K562 (cell line): ENCODE data around the gene NUDT1. TPM values are rescaled to one million over a fixed set of nuclear protein-coding genes. Genes with fewer than 3 reads are reported as not detected.
A peak's percentile ranks its signal among the peaks of the same experiment; 100 is the strongest.

Source experiments
- CBX5 ChIP-seq: IDR thresholded peaks from 2 replicates; pipeline ENCODE4 v1.6.1; 2014; ENCODE audit warnings: low read depth, borderline replicate concordance
- CEBPB ChIP-seq: fragments of 450-650 bp; IDR thresholded peaks from 2 replicates; pipeline ENCODE4 v1.6.1; 2016; ENCODE audit warnings: missing genetic modification characterization, missing compliant biosample characterization
- CREB1 ChIP-seq, 2 experiments: sonication (generic) in 1 of 2; formaldehyde crosslinking in 1 of 2; IDR thresholded peaks; 2 replicates each; pipeline versions ENCODE4 v1.6.1 to v1.8.0; 2012 to 2022; ENCODE audit warnings: inconsistent platforms in 1 of 2, mild to moderate bottlenecking in 1 of 2, missing genetic modification reagents in 1 of 2, moderate library complexity in 1 of 2
- CSDE1 ChIP-seq, 2 experiments: fragments of 450-650 bp; IDR thresholded peaks; 2 replicates each; pipeline ENCODE4 v1.6.1; 2016; ENCODE audit warnings: mild to moderate bottlenecking in 1 of 2
- FOSL1 ChIP-seq: fragments of 200-800 bp; sonication (Bioruptor generic); conservative IDR thresholded peaks from 2 replicates; pipeline ENCODE4 v1.6.1; 2016; ENCODE audit warnings: missing genetic modification characterization, missing compliant biosample characterization
- HDGF ChIP-seq: fragments of 450-650 bp; IDR thresholded peaks from 2 replicates; pipeline ENCODE4 v1.6.1; 2016
- KDM4B ChIP-seq, 2 experiments: fragments of 450-650 bp in 1 of 2; sonication (generic) in 1 of 2; IDR thresholded peaks; 2 replicates each; pipeline ENCODE4 v1.6.1; 2016 to 2017; ENCODE audit warnings: borderline replicate concordance in 2 of 2, antibody characterized with exemption in 1 of 2, low read depth in 1 of 2, mild to moderate bottlenecking in 1 of 2
- MYBL2 ChIP-seq, 2 experiments: fragments of 450-650 bp in 1 of 2; sonication (generic) in 1 of 2; formaldehyde crosslinking in 1 of 2; IDR thresholded peaks; 2 replicates each; pipeline versions ENCODE4 v1.6.1 to v1.8.1; 2017 to 2022; ENCODE audit warnings: borderline replicate concordance in 1 of 2, inconsistent platforms in 1 of 2, low read depth in 1 of 2, mild to moderate bottlenecking in 1 of 2, missing genetic modification reagents in 1 of 2, moderate library complexity in 1 of 2
- OTX1 ChIP-seq: fragments of 450-650 bp; formaldehyde crosslinking; IDR thresholded peaks from 2 replicates; pipeline ENCODE4 v1.4.0; 2022; ENCODE audit warnings: mild to moderate bottlenecking
- polyA plus RNA-seq, 8 experiments: library from polyadenylated mRNA; depleted of rRNA in 4 of 8; stranded (reverse) in 5 of 8; unstranded in 3 of 8; fragments of >200 nt; fragmentation: Nextera tagmentation in 2 of 8; fragmentation: Illumina TruSeq in 1 of 8; extraction: Ambion mirVana in 2 of 8; extraction: Trizol in 1 of 8; gene quantifications; 2 replicates each; pipeline versions ENCODE4 v1.2.1 to v1.2.3, GENCODE V29; 2011 to 2014; ENCODE audit warnings: inconsistent platforms in 1 of 8, missing spikeins in 1 of 8
- total RNA-seq, 7 experiments: library from RNA; depleted of rRNA in 6 of 7; stranded (reverse); fragments of >200 nt in 6 of 7; fragmentation: Illumina TruSeq in 2 of 7; extraction: Trizol in 2 of 7; gene quantifications; 2 replicates each; pipeline versions ENCODE4 v1.2.1 to v1.2.3, GENCODE V29; 2011 to 2021; ENCODE audit warnings: low replicate concordance in 1 of 7
- TF ChIP-seq, protein P1 (sequence below): fragments of 250-450 bp; sonication (Bioruptor Pico); IDR thresholded peaks from 2 replicates; pipeline ENCODE4 v1.8.0; 2021; ENCODE audit warnings: borderline replicate concordance, mild to moderate bottlenecking, moderate library complexity; ENCODE audit not compliant: poor library complexity, severe bottlenecking
- TF ChIP-seq, protein P2 (sequence below): fragments of 450-650 bp; IDR thresholded peaks from 2 replicates; pipeline ENCODE4 v1.6.1; 2017; ENCODE audit warnings: antibody characterized with exemption, mild to moderate bottlenecking
- TF ChIP-seq, protein P3 (sequence below): fragments of 450-650 bp; IDR thresholded peaks from 2 replicates; pipeline ENCODE4 v1.6.1; 2016; ENCODE audit warnings: borderline replicate concordance
- TF ChIP-seq, protein P4 (sequence below): sonication (generic); formaldehyde crosslinking; IDR thresholded peaks from 2 replicates; pipeline ENCODE4 v1.5.0; 2020; ENCODE audit warnings: missing genetic modification reagents
- TF ChIP-seq, protein P5 (sequence below): IDR thresholded peaks from 2 replicates; pipeline ENCODE4 v1.6.1; 2012; ENCODE audit warnings: low read depth, low read length, improper control_type of control experiment, borderline replicate concordance

NUDT1 gene
- total and polyA plus RNA-seq, 9 of the 15 experiments (the other 6 are each of a cell fraction or from before 2014, with no cell fraction given), result 5.3 to 73.3 (median 29.6) TPM

DNA sequence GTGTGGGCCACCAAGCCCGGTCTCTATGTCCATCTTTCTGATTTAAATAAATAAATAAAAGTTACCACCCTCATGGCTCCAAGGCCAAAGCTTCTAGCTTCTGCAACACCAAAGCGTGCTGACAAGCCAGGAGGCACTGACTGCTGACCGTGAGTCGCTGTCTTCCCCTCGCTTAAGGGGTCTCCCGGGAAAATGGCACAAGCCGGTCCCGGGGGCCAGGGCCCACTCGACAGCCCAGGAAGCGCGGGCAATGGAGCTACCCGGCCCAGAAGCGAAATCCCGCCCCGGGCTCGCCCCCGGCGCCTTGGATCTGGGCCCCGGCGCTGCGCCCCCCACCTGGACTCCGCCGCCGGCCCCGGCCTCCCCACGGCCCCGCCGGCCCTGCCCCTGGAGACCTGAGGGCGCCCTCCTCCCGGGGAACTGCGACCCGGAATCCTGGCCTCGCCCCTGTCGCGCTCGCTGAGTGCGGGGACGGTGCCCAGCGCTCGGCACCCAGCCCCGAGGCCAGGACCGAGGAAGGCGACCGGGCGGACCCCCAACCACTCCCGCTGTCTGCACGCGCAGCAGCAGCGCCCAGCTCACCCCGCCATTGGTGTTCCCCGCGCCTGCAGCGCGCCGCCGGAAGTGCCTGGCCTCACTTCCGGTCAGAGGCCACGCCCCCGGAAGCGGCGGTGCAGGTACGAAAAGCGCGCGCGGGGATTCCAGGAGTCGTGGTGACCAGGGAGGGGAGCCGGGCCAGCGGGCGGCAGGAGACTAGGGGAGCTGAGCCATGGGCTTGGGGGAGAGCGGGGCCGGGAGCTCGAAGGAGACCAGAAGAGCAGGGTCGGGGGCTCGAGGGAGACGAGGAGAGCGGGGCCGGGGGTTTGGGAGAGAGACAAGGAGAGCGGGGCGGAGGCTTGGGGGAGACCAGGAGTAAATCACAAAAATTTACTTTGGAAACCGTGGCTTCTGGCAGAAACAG is at the start of gene NUDT1, which contains the start of gene MRM2 (continued):
- TF ChIP-seq MYBL2 (IDR thresholded peaks at IDR 0.05; ENCODE audit: low read depth), result no peak
- no peak for TF ChIP-seq MYBL2 (CRISPR knock-in tag; IDR thresholded peaks at IDR 0.05; ENCODE audit: borderline replicate concordance)
- TF ChIP-seq, protein P1, sequence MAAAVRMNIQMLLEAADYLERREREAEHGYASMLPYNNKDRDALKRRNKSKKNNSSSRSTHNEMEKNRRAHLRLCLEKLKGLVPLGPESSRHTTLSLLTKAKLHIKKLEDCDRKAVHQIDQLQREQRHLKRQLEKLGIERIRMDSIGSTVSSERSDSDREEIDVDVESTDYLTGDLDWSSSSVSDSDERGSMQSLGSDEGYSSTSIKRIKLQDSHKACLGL (CRISPR knock-in tag), result no peak
- TF ChIP-seq, protein P2, sequence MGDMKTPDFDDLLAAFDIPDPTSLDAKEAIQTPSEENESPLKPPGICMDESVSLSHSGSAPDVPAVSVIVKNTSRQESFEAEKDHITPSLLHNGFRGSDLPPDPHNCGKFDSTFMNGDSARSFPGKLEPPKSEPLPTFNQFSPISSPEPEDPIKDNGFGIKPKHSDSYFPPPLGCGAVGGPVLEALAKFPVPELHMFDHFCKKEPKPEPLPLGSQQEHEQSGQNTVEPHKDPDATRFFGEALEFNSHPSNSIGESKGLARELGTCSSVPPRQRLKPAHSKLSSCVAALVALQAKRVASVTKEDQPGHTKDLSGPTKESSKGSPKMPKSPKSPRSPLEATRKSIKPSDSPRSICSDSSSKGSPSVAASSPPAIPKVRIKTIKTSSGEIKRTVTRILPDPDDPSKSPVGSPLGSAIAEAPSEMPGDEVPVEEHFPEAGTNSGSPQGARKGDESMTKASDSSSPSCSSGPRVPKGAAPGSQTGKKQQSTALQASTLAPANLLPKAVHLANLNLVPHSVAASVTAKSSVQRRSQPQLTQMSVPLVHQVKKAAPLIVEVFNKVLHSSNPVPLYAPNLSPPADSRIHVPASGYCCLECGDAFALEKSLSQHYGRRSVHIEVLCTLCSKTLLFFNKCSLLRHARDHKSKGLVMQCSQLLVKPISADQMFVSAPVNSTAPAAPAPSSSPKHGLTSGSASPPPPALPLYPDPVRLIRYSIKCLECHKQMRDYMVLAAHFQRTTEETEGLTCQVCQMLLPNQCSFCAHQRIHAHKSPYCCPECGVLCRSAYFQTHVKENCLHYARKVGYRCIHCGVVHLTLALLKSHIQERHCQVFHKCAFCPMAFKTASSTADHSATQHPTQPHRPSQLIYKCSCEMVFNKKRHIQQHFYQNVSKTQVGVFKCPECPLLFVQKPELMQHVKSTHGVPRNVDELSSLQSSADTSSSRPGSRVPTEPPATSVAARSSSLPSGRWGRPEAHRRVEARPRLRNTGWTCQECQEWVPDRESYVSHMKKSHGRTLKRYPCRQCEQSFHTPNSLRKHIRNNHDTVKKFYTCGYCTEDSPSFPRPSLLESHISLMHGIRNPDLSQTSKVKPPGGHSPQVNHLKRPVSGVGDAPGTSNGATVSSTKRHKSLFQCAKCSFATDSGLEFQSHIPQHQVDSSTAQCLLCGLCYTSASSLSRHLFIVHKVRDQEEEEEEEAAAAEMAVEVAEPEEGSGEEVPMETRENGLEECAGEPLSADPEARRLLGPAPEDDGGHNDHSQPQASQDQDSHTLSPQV, result no peak
- no peak for TF ChIP-seq OTX1 (CRISPR knock-in tag)
- no peak for TF ChIP-seq FOSL1 (tag)
- TF ChIP-seq HDGF, result no peak
- TF ChIP-seq CEBPB, result no peak
- peak; percentile 28; the same call in 1 of the 2 replicates for TF ChIP-seq CREB1 (IDR thresholded peaks at IDR 0.05)
- no peak; the same call in 1 of the 2 replicates for TF ChIP-seq CREB1 (CRISPR knock-in tag; IDR thresholded peaks at IDR 0.05)
- TF ChIP-seq, protein P3, sequence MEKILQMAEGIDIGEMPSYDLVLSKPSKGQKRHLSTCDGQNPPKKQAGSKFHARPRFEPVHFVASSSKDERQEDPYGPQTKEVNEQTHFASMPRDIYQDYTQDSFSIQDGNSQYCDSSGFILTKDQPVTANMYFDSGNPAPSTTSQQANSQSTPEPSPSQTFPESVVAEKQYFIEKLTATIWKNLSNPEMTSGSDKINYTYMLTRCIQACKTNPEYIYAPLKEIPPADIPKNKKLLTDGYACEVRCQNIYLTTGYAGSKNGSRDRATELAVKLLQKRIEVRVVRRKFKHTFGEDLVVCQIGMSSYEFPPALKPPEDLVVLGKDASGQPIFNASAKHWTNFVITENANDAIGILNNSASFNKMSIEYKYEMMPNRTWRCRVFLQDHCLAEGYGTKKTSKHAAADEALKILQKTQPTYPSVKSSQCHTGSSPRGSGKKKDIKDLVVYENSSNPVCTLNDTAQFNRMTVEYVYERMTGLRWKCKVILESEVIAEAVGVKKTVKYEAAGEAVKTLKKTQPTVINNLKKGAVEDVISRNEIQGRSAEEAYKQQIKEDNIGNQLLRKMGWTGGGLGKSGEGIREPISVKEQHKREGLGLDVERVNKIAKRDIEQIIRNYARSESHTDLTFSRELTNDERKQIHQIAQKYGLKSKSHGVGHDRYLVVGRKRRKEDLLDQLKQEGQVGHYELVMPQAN, result peak; percentile 95
- TF ChIP-seq, protein P4, sequence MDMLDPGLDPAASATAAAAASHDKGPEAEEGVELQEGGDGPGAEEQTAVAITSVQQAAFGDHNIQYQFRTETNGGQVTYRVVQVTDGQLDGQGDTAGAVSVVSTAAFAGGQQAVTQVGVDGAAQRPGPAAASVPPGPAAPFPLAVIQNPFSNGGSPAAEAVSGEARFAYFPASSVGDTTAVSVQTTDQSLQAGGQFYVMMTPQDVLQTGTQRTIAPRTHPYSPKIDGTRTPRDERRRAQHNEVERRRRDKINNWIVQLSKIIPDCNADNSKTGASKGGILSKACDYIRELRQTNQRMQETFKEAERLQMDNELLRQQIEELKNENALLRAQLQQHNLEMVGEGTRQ (CRISPR knock-in tag), result no peak
- TF ChIP-seq CSDE1 (IDR thresholded peaks at IDR 0.05), result no peak
- TF ChIP-seq KDM4B (IDR thresholded peaks at IDR 0.05; ENCODE audit: borderline replicate concordance in 2 of 2, low read depth in 1 of 2), result peak in 1 of 2 experiments; percentile 91; a peak in 2 of 4 replicates
- no peak for TF ChIP-seq CBX5
- TF ChIP-seq, protein P5, sequence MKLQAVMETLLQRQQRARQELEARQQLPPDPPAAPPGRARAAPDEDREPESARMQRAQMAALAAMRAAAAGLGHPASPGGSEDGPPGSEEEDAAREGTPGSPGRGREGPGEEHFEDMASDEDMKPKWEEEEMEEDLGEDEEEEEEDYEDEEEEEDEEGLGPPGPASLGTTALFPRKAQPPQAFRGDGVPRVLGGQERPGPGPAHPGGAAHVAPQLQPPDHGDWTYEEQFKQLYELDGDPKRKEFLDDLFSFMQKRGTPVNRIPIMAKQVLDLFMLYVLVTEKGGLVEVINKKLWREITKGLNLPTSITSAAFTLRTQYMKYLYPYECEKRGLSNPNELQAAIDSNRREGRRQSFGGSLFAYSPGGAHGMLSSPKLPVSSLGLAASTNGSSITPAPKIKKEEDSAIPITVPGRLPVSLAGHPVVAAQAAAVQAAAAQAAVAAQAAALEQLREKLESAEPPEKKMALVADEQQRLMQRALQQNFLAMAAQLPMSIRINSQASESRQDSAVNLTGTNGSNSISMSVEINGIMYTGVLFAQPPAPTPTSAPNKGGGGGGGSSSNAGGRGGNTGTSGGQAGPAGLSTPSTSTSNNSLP, result no peak
